Measurements from ENCODE around the gene ORMDL1.
"Not testable (repeated sequence)": the region's sequence is repeated elsewhere in the genome, so short reads cannot be mapped to it uniquely, and the experiment has no call there.

Gene ORMDL1

GRCh38 chr2:189772212-189772611 lies 11.9 kb downstream of the ORMDL1 start:
- DNase-seq (ENCODE audit: extremely low read depth in 1 of 2, low read depth in 1 of 2): no peak

- no peak for DNase-seq (ENCODE audit: extremely low read depth in 1 of 2, low read depth in 1 of 2)
These were observed 13.4 kb downstream of the ORMDL1 start for GRCh38 chr2:189770590-189771322.

DNA sequence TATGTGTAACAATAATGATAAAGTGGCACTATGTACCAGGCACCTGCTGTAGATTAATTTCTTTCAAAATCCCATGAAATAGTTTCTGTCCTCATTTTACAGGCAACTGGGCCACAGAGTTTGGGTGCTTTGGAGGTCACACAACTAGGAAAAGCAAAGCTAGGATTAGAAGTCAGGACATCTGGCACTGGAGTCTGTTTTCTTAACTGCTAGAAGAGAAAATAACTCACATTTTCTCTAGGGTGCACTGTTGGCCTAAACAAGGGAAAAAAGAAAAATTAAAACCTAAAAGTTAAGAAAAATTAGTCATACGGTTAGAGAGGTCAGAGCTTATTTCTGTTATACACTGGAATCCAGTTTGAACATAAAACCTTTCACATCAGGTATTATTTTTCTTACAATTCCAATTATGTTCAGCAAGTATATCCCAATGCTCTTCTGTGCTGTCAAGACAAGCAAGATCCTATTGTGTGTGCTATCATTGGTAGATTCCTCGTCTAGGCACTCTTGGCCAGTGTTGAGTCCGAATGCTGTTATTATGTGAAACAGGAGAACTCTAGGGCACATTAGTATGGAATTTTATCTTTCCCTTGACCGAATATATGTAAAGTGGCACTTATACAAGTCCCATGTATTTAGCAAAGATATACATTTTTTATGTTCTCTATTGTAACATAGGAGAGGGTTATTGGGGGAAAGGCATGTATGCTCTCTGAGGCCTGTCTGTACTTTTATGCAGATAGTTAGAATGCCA lies 20.1 kb downstream of the ORMDL1 start:
- DNase-seq (ENCODE audit: extremely low read depth in 1 of 2, low read depth in 1 of 2): no peak

GRCh38 chr2:189762551-189763298 lies 21.4 kb downstream of the ORMDL1 start, which contains the start of gene OSGEPL1:
OSGEPL1 (minus strand) TSS chr2:189762792; CDS start chr2:189761640, 1,152 bp downstream.
- DNase-seq (ENCODE audit: extremely low read depth in 1 of 2, low read depth in 1 of 2): peak; percentile 83 to 92

DNA sequence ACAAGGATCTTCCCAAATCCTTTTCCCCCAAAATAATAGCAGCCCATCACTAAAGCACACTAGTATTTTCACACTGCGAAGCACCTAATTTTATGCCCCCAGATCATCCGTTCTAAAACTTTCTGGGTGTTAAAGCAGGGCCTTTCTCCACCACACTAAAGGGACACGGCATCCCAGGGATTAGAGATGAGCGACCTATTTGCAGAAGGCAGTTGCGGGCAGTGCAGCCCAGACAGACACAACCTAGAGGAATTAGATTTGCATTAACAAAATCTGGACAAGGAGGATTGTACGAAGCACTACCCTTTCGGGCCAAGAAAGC lies 21.9 kb downstream of the ORMDL1 start:
- no peak for DNase-seq (ENCODE audit: extremely low read depth in 1 of 2, low read depth in 1 of 2)

GRCh38 chr2:189760154-189760553 lies 24.0 kb downstream of the ORMDL1 start:
- not testable (repeated sequence) for DNase-seq (ENCODE audit: extremely low read depth in 1 of 2, low read depth in 1 of 2)

GRCh38 chr2:189756311-189756952 lies 27.7 kb downstream of the ORMDL1 start:
- no peak for DNase-seq (ENCODE audit: extremely low read depth in 1 of 2, low read depth in 1 of 2)

- DNase-seq (ENCODE audit: extremely low read depth in 1 of 2, low read depth in 1 of 2): peak in 1 of 2 donors; percentile 16
These were observed 33.0 kb downstream of the ORMDL1 start for GRCh38 chr2:189751080-189751658.

GRCh38 chr2:189729430-189729829 lies 54.7 kb downstream of the ORMDL1 start:
- DNase-seq (ENCODE audit: extremely low read depth in 1 of 2, low read depth in 1 of 2): no peak

DNA sequence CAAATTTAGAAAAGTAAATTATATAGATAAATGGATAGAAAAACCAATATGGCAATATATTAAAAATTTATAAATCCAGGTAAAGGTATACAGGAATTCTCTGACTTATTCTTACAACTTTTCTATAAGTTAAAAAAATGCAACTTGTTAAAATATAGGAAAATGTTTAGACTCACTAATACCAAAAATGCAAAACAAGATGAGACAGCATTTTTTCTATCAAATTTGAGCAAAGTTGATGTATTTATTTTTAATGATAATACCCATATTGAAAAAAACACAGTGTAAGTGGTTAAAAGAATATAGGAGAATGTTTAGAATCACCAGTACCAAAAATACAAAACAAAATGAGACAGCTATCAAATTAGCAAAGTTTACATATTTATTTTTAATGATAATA lies 57.3 kb downstream of the ORMDL1 start:
- no peak for DNase-seq (ENCODE audit: extremely low read depth in 1 of 2, low read depth in 1 of 2)

DNA sequence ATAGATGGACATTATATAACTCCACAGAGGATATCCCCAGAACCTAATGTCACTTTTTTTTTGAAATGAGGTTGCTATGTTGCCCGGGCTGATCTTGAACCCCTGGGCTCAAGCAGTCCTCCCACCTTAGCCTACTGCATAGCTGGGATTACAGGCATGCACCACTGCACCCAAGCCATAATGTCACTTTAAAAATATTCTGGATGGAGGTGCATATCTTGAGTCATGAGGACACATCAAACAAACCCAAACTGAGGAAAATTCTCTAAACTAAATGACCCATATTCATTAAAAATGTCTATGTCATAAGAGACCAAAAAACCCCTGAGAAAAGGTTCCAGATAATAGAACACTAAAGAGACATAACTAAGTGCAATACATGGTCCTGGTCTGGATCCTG lies 57.9 kb downstream of the ORMDL1 start:
- DNase-seq (ENCODE audit: extremely low read depth in 1 of 2, low read depth in 1 of 2): no peak

GRCh38 chr2:189723192-189723591 lies 60.9 kb downstream of the ORMDL1 start:
- DNase-seq (ENCODE audit: extremely low read depth in 1 of 2, low read depth in 1 of 2): no peak
